ENCODE results near the gene SOST.

DNA sequence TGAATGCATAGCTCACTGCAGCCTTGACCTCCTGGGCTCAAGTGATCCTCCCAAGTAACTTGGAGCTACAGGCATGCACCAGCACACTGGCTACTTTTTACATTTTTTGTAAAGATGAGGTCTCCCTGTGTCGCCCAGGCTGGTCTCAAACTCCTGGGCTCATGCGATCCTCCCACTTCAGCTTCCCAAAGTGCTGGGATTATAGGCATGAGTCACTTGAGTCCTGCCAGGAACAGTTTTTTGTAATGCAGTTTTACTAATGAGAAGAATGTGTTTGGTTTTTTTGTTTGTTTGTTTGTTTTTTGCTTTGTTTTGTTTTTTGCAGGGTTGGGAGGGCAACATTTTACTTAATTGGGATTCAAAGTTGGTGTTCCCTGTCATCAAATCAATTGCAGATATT lies 22.2 kb downstream of the SOST start:
- no peak for TF ChIP-seq CTCF (IDR thresholded peaks at IDR 0.05)
- TF ChIP-seq POLR2A (IDR thresholded peaks at IDR 0.05), result no peak
- TF ChIP-seq POLR2AphosphoS5 (IDR thresholded peaks at IDR 0.05), result no peak
- TF ChIP-seq EP300 (IDR thresholded peaks at IDR 0.05; ENCODE audit: low read depth), result no peak
